Mesodermal cell (in vitro differentiated cells): ENCODE measurements around the gene CD81.

Experiments used
- H3K27ac ChIP-seq: 2 replicates; pipeline ENCODE4 v1.7.0; 2013; ENCODE audit warnings: mild to moderate bottlenecking, low read depth, low read length, moderate library complexity; ENCODE audit not compliant: severe bottlenecking
- H3K36me3 ChIP-seq: 2 replicates; pipeline ENCODE4 v1.7.1; 2013; ENCODE audit warnings: mild to moderate bottlenecking, low read length, moderate library complexity; ENCODE audit not compliant: control insufficient read depth, insufficient read depth
- H3K4me1 ChIP-seq: one replicate; pipeline ENCODE4 v1.7.1; 2013; ENCODE audit warnings: mild to moderate bottlenecking, low read length; ENCODE audit not compliant: insufficient read depth, control insufficient read depth, poor library complexity, severe bottlenecking
- H3K4me3 ChIP-seq: 2 replicates; pipeline ENCODE4 v1.7.0; 2013; ENCODE audit warnings: low read length, control low read depth, mild to moderate bottlenecking; ENCODE audit not compliant: insufficient read depth, poor library complexity, severe bottlenecking; ENCODE audit errors: extremely low read depth
- H3K9me3 ChIP-seq: 2 replicates; pipeline ENCODE4 v1.7.1; 2013; ENCODE audit warnings: mild to moderate bottlenecking, low read length, moderate library complexity; ENCODE audit not compliant: control insufficient read depth
- WGBS, 2 experiments: methylation state at CpG; one replicate each; pipeline ENCODE4 v1.1.5; 2013; ENCODE audit warnings: missing lambda C conversion rate in 2 of 2; ENCODE audit not compliant: insufficient coverage in 2 of 2; 5-methylcytosine and 5-hydroxymethylcytosine counted together

CD81 gene

GRCh38 chr11:2391181-2391975, 14.3 kb downstream of the CD81 start:
- WGBS, 2 experiments, result 90 to 91% methylated on average over 19 to 20 of the region's 20 CpGs
- no peak overlapping the region for H3K4me3 ChIP-seq
- H3K36me3 ChIP-seq, result peaks cover 56% of the 10 kb centered on the region
- no peak overlapping the region for H3K27ac ChIP-seq
- H3K9me3 ChIP-seq, result no peaks in the 10 kb centered on the region
- peaks cover 13% of the 10 kb centered on the region for H3K4me1 ChIP-seq

GRCh38 chr11:2392241-2392959, 15.3 kb downstream of the CD81 start:
- Histone ChIP-seq H3K27ac (no peak overlapping the region), H3K4me3 (no peak overlapping the region), H3K36me3 (peaks cover 54% of the 10 kb centered on the region), H3K9me3 (no peaks in the 10 kb centered on the region), H3K4me1 (peaks cover 7% of the 10 kb centered on the region)
- WGBS, 2 experiments, result 93 to 94% methylated on average over 22 to 25 of the region's 26 CpGs

GRCh38 chr11:2393111-2393868, 16.2 kb downstream of the CD81 start:
- H3K36me3 ChIP-seq, result peaks cover 58% of the 10 kb centered on the region
- 83 to 90% methylated on average over 21 to 23 of the region's 27 CpGs for WGBS, 2 experiments
- no peak overlapping the region for H3K4me3 ChIP-seq
- H3K27ac ChIP-seq, result no peak overlapping the region
- H3K4me1 ChIP-seq, result peaks cover 7% of the 10 kb centered on the region
- no peaks in the 10 kb centered on the region for H3K9me3 ChIP-seq

- 89 to 90% methylated on average over 30 to 31 of the region's 34 CpGs for WGBS, 2 experiments
- Histone ChIP-seq H3K4me3 (no peak overlapping the region), H3K9me3 (no peaks in the 10 kb centered on the region), H3K4me1 (peaks cover 7% of the 10 kb centered on the region), H3K36me3 (peaks cover 61% of the 10 kb centered on the region), H3K27ac (no peak overlapping the region)
These were observed 17.1 kb downstream of the CD81 start for GRCh38 chr11:2393941-2394817.

- 90 to 96% methylated on average over 5 to 7 of the region's 8 CpGs for WGBS, 2 experiments
- H3K4me1 ChIP-seq, result peaks cover 12% of the 10 kb centered on the region
- no peaks in the 10 kb centered on the region for H3K9me3 ChIP-seq
- H3K27ac ChIP-seq, result no peak overlapping the region
- peaks cover 62% of the 10 kb centered on the region for H3K36me3 ChIP-seq
- H3K4me3 ChIP-seq, result no peak overlapping the region
These were observed 17.7 kb downstream of the CD81 start for GRCh38 chr11:2394818-2395105.

- 97 to 99% methylated on average over 21 to 25 of the region's 26 CpGs for WGBS, 2 experiments
- Histone ChIP-seq H3K9me3 (no peaks in the 10 kb centered on the region), H3K4me1 (peaks cover 13% of the 10 kb centered on the region), H3K36me3 (peaks cover 63% of the 10 kb centered on the region), H3K27ac (no peak overlapping the region), H3K4me3 (no peak overlapping the region)
These were observed 18.2 kb downstream of the CD81 start for GRCh38 chr11:2395211-2395730.

GRCh38 chr11:2395856-2396255, 18.7 kb downstream of the CD81 start:
- Histone ChIP-seq H3K36me3 (peaks cover 63% of the 10 kb centered on the region), H3K27ac (no peak overlapping the region), H3K4me3 (no peak overlapping the region), H3K4me1 (peaks cover 9% of the 10 kb centered on the region), H3K9me3 (no peaks in the 10 kb centered on the region)
- 96 to 98% methylated on average over 6 to 9 of the region's 17 CpGs for WGBS, 2 experiments

GRCh38 chr11:2396471-2396870, 19.4 kb downstream of the CD81 start:
- H3K27ac ChIP-seq, result no peak overlapping the region
- no peak overlapping the region for H3K4me3 ChIP-seq
- peaks cover 63% of the 10 kb centered on the region for H3K36me3 ChIP-seq
- peaks cover 10% of the 10 kb centered on the region for H3K4me1 ChIP-seq
- WGBS, 2 experiments, result 96 to 97% methylated on average over 22 to 26 of the region's 26 CpGs
- no peaks in the 10 kb centered on the region for H3K9me3 ChIP-seq

GRCh38 chr11:2397005-2397404, 19.9 kb downstream of the CD81 start:
- 89 to 91% methylated on average over 11 to 12 of the region's 12 CpGs for WGBS, 2 experiments
- H3K36me3 ChIP-seq, result peaks cover 65% of the 10 kb centered on the region

More at GRCh38 chr11:2397005-2397404, 19.9 kb downstream of the CD81 start:
- no peaks in the 10 kb centered on the region for H3K9me3 ChIP-seq
- peaks cover 14% of the 10 kb centered on the region for H3K4me1 ChIP-seq
- no peak overlapping the region for H3K27ac ChIP-seq
- no peak overlapping the region for H3K4me3 ChIP-seq
